Suprapubic skin (tissue), 3 donors: ENCODE results near the gene RTL1.

ENCODE experiments used
- CTCF ChIP-seq, 2 donors: fragments of 200-600 bp in 1 of 2; fragments of 450-650 bp in 1 of 2; sonication (generic) in 1 of 2; IDR thresholded peaks; one replicate each; pipeline ENCODE4 v1.5.1; 2016 to 2019; ENCODE audit warnings: antibody characterized with exemption in 2 of 2, mild to moderate bottlenecking in 1 of 2, moderate library complexity in 1 of 2
- POLR2A ChIP-seq, 2 donors: fragments of 450-650 bp; IDR thresholded peaks; one replicate each; pipeline ENCODE4 v1.6.1; 2017; ENCODE audit warnings: antibody characterized with exemption in 2 of 2, mild to moderate bottlenecking in 2 of 2, moderate library complexity in 2 of 2

GRCh38 chr14:100842799-100843198 lies 60.7 kb downstream of the RTL1 start:
- TF ChIP-seq CTCF (IDR thresholded peaks at IDR 0.05) (no peak), POLR2A (IDR thresholded peaks at IDR 0.05) (no peak)
